Breast epithelium (tissue), 3 donors: ENCODE data around the gene SPEN.

Experiments
- CTCF ChIP-seq, 3 donors: fragments of 450-650 bp; IDR thresholded peaks; one replicate each; pipeline ENCODE4 v1.5.1; 2016 to 2017; ENCODE audit warnings: antibody characterized with exemption in 3 of 3, mild to moderate bottlenecking in 3 of 3, moderate library complexity in 3 of 3
- POLR2A ChIP-seq: fragments of 450-650 bp; IDR thresholded peaks from one replicate; pipeline ENCODE4 v1.6.1; 2016; ENCODE audit warnings: antibody characterized with exemption, mild to moderate bottlenecking, moderate library complexity
- POLR2AphosphoS5 ChIP-seq, 3 donors: sonication (generic); formaldehyde crosslinking; IDR thresholded peaks; one replicate each; pipeline ENCODE4 v1.6.1; 2017; ENCODE audit warnings: antibody characterized with exemption in 3 of 3

- no peak for TF ChIP-seq CTCF (IDR thresholded peaks at IDR 0.05)
- TF ChIP-seq POLR2A = no peak
- peak in 1 of 3 donors; percentile 36 for TF ChIP-seq POLR2AphosphoS5 (IDR thresholded peaks at IDR 0.05)
Measured at GRCh38 chr1:15848143-15848928, 829 bp downstream of the SPEN start.
